Neural crest cell (in vitro differentiated cells): ENCODE data around the gene ADAMTS15. TPM values are rescaled to one million over a fixed set of nuclear protein-coding genes. Genes with fewer than 3 reads are reported as not detected.

Experiments used
- DNase-seq: peaks from one replicate; pipeline ENCODE4 v3.0.0; 2021; ENCODE audit warnings: low read depth, mixed read lengths, low spot score
- H3K27ac Mint-ChIP-seq: one replicate; pipeline ENCODE4 v1.8.0; 2021; ENCODE audit warnings: mild to moderate bottlenecking, mixed read lengths; ENCODE audit not compliant: unreplicated experiment
- H3K27me3 Mint-ChIP-seq: 2 replicates; pipeline ENCODE4 v1.8.0; 2021; ENCODE audit warnings: low read depth, mild to moderate bottlenecking, mixed read lengths
- H3K36me3 Mint-ChIP-seq: 2 replicates; pipeline ENCODE4 v1.8.0; 2021; ENCODE audit warnings: low read depth, mild to moderate bottlenecking, mixed read lengths
- H3K4me1 Mint-ChIP-seq: 2 replicates; pipeline ENCODE4 v1.8.0; 2021; ENCODE audit warnings: mixed read lengths
- H3K4me3 Mint-ChIP-seq: one replicate; pipeline ENCODE4 v1.8.0; 2021; ENCODE audit warnings: mild to moderate bottlenecking, mixed read lengths
- H3K9me3 Mint-ChIP-seq: 2 replicates; pipeline ENCODE4 v1.8.0; 2021; ENCODE audit warnings: mixed read lengths
- total RNA-seq: library from RNA; stranded (reverse); gene quantifications from 2 replicates; pipeline ENCODE4 v1.2.1, GENCODE V29; 2021
- TF ChIP-seq, protein P1 (sequence below): fragments of 200-600 bp; sonication (generic); conservative IDR thresholded peaks from 2 replicates; pipeline ENCODE4 v1.5.0; 2021; ENCODE audit warnings: antibody characterized with exemption, mild to moderate bottlenecking

The ADAMTS15 gene
- total RNA-seq, 1 donor from 2014 or later = 7.7 TPM

DNA sequence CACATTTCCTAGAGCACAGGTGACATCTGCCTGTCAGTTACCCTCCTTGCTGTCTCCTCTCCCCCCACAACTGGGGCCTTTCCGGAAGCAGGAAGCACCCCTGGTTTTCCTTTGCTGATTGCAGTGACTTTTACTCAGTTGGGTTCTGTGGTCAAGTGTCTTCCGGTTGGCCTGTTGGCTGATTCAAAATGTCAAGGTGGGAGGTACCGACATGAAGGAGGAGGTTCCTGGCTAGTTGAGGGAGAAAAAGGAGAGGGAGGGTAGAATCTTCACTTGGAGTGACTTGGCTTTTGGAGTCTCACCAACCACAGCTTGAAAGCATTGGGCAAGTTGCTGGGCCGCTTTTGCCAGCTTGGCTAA is 9.3 kb upstream of the ADAMTS15 start:
- Mint-ChIP-seq H3K36me3 (no peaks in the 10 kb centered on the region), H3K9me3 (no peaks in the 10 kb centered on the region), H3K27ac (no peak overlapping the region), H3K27me3 (no peaks in the 10 kb centered on the region), H3K4me3 (no peak overlapping the region), H3K4me1 (peaks cover 8% of the 10 kb centered on the region)
- TF ChIP-seq, protein P1, sequence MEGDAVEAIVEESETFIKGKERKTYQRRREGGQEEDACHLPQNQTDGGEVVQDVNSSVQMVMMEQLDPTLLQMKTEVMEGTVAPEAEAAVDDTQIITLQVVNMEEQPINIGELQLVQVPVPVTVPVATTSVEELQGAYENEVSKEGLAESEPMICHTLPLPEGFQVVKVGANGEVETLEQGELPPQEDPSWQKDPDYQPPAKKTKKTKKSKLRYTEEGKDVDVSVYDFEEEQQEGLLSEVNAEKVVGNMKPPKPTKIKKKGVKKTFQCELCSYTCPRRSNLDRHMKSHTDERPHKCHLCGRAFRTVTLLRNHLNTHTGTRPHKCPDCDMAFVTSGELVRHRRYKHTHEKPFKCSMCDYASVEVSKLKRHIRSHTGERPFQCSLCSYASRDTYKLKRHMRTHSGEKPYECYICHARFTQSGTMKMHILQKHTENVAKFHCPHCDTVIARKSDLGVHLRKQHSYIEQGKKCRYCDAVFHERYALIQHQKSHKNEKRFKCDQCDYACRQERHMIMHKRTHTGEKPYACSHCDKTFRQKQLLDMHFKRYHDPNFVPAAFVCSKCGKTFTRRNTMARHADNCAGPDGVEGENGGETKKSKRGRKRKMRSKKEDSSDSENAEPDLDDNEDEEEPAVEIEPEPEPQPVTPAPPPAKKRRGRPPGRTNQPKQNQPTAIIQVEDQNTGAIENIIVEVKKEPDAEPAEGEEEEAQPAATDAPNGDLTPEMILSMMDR = no peak
- DNase-seq = no peak

DNA sequence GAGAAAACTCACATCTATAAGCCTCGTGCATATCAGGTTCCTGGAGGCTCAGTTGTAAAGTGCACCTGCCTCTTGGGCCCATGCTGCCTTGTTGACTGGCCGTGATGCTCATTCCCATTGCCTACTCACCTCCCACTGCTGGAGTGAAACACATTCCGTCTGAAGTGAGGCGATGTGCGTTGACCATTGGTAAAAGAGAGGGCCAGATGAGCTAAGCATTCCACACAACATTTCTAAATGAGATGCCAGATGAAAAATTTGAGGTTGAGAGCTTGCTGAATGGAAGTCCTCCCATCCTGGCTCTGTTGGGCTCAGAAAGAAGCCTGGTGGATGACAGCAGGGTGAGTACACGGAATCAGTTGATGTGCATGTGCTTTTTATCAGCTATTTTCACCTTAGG is 8.6 kb upstream of the ADAMTS15 start:
- H3K4me1 Mint-ChIP-seq = peaks cover 8% of the 10 kb centered on the region
- no peaks in the 10 kb centered on the region for H3K36me3 Mint-ChIP-seq
- no peak for DNase-seq
- no peaks in the 10 kb centered on the region for H3K27me3 Mint-ChIP-seq
- no peaks in the 10 kb centered on the region for H3K9me3 Mint-ChIP-seq
- no peak overlapping the region for H3K4me3 Mint-ChIP-seq
- no peak overlapping the region for H3K27ac Mint-ChIP-seq
- TF ChIP-seq, protein P1 = no peak

DNA sequence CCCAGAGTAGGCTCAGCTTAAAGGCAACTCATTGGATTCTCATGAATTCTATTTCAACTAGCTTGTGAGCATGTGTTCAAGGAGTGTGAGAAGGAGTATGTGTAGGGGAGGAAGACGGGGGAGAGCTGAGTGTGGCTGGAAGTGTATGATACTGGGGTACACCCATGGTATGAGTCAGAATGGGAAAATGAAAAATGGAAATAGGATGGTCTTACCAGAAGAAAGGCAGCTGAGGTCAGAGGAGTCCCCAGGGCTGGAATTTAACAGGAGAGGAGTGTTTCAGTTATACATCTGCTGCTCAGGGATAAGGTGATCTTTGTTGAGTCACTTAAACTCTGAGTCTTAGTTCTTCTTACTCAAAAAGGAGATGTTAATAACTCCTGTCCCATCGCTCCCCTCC is 6.7 kb upstream of the ADAMTS15 start:
- Mint-ChIP-seq H3K4me3 (no peak overlapping the region), H3K27ac (no peak overlapping the region), H3K36me3 (no peaks in the 10 kb centered on the region), H3K27me3 (peaks cover 3% of the 10 kb centered on the region), H3K4me1 (peaks cover 8% of the 10 kb centered on the region), H3K9me3 (no peaks in the 10 kb centered on the region)
- DNase-seq = no peak
- TF ChIP-seq, protein P1 = no peak

DNA sequence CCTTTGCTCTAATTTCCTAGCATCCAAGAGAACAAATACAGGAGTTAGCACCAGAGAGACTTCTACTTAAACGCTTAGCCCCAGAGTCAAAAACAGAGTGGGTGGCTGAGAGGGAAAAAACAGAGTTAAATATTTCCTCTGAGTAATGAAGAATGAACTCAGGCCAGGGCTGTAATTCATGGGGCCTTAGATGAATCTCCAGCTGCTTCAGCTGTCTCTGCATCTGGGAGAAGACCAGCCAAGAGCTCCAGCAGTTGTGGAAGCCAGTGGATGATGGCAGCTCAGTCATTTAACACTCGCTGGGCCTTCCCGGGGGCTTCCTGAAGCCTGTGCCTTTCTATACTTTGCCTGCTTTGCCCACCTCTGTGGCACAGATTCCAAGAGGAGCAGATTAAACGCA is 5.7 kb upstream of the ADAMTS15 start:
- TF ChIP-seq, protein P1 = no peak
- Mint-ChIP-seq H3K9me3 (no peaks in the 10 kb centered on the region), H3K36me3 (no peaks in the 10 kb centered on the region), H3K27me3 (peaks cover 3% of the 10 kb centered on the region), H3K4me1 (peaks cover 8% of the 10 kb centered on the region), H3K4me3 (no peak overlapping the region), H3K27ac (no peak overlapping the region)
- no peak for DNase-seq

DNA sequence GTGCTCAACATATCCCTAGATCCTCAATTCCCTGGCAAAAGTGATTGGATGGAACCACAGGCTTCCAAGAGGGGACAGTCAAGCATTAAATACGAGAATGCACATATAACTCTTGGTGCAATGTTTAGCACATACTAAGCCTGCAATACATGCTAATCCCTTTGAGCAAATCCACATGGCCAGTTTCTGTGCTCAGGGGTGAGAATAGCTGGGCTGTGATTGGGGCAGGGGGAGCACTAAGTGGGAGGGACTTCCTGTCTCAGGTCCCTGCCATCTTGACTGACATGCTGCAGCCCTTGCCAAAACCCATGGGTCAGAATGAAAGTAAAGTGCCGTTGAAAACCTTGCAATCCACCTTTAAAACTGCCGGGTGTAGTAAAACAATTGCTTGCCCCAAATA is 2.7 kb upstream of the ADAMTS15 start:
- Mint-ChIP-seq H3K4me1 (peaks cover 13% of the 10 kb centered on the region), H3K27me3 (peaks cover 17% of the 10 kb centered on the region), H3K36me3 (no peaks in the 10 kb centered on the region), H3K9me3 (no peaks in the 10 kb centered on the region), H3K4me3 (peak overlapping the region; percentile 8), H3K27ac (no peak overlapping the region)
- TF ChIP-seq, protein P1 = no peak
- no peak for DNase-seq

DNA sequence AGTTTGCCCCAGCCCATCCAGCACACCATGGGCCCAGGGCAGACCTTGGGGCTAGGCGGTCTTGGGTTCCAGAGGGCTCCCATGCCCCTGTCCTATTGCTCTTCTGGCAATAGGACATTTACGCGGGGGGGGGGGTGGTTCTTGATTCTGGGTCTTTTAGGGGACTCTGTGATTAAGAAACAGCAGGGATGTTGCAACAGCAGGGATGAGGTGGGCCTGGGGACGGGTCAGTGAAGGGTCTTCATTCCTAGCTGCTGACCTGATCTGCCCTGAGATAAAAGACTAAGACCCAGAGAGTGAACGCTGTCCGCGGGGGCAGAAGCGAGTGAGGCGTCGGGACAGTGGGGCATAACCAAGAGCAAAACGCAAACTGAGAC is 418 bp upstream of the ADAMTS15 start:
- no peak for DNase-seq
- Mint-ChIP-seq H3K9me3 (no peaks in the 10 kb centered on the region), H3K27ac (no peak overlapping the region), H3K27me3 (peaks cover 29% of the 10 kb centered on the region), H3K36me3 (no peaks in the 10 kb centered on the region), H3K4me1 (peaks cover 21% of the 10 kb centered on the region), H3K4me3 (peak overlapping the region; percentile 95)
- TF ChIP-seq, protein P1 = no peak
